HFFc6 (cell line): ENCODE data around the gene ANKRD1. TPM values are rescaled to one million over a fixed set of nuclear protein-coding genes. Genes with fewer than 3 reads are reported as not detected.
"Not testable (repeated sequence)": the region's sequence is repeated elsewhere in the genome, so short reads cannot be mapped to it uniquely, and the experiment has no call there.

Experiments used
- DNase-seq: peaks from one replicate; pipeline ENCODE4 v3.0.0-alpha.2; 2018
- H3K27ac Mint-ChIP-seq: 2 replicates; pipeline ENCODE4 v1.8.0; 2020; ENCODE audit warnings: mild to moderate bottlenecking, mixed read lengths
- H3K27me3 Mint-ChIP-seq: 2 replicates; pipeline ENCODE4 v1.8.0; 2021; ENCODE audit warnings: mild to moderate bottlenecking, moderate library complexity, mixed read lengths; ENCODE audit not compliant: insufficient read depth
- H3K36me3 Mint-ChIP-seq: 2 replicates; pipeline ENCODE4 v1.8.0; 2021; ENCODE audit warnings: low read depth, mixed read lengths
- H3K4me1 Mint-ChIP-seq: 2 replicates; pipeline ENCODE4 v1.8.0; 2020; ENCODE audit warnings: low read depth, mixed read lengths
- H3K4me3 Mint-ChIP-seq: 2 replicates; pipeline ENCODE4 v1.8.0; 2020; ENCODE audit warnings: mild to moderate bottlenecking, moderate library complexity, mixed read lengths
- H3K9me3 Mint-ChIP-seq: 2 replicates; pipeline ENCODE4 v1.8.0; 2020; ENCODE audit warnings: mild to moderate bottlenecking, mixed read lengths
- CTCF ChIP-seq: fragments of 200-600 bp; sonication (generic); IDR thresholded peaks from 2 replicates; pipeline ENCODE4 v1.5.0; 2021; ENCODE audit warnings: antibody characterized with exemption, mild to moderate bottlenecking
- total RNA-seq, 6 experiments: library from RNA; stranded (reverse); fragmentation: NEBNext Ultra II Directional; extraction: Animal tissue kit (Norgen Biotek cat#: 25700); gene quantifications; 2 replicates in 1 of 6; 3 replicates in 5 of 6; pipeline ENCODE4 v1.2.3, GENCODE V29; 2021

Gene ANKRD1
- total RNA-seq, 6 experiments from 2014 or later: 4.9 to 15.8 (median 5.9) TPM

DNA sequence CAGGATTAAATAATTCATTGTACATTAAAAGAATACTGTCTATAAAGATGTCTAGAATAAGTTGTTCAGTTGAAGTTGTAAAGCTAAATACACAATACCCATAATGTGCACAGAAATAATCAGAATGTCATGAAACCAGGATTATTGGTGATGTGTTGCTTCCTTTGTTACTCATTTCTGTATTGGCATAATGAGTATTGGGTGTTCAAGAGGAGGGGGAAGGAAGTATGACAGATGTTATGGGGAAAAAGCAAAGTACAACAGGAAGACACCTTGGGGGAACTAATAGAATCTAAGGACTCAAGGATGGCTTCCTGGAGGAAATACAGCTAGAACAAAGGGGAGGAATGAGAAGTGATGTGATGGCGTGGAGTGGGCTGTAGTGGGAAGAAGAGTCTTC is 15.0 kb downstream of the ANKRD1 start:
- H3K9me3 Mint-ChIP-seq: no peaks in the 10 kb centered on the region
- H3K27ac Mint-ChIP-seq: no peak overlapping the region

GRCh38 chr10:90896916-90897315 is 24.0 kb downstream of the ANKRD1 start:
- H3K27me3 Mint-ChIP-seq, H3K27ac Mint-ChIP-seq, H3K9me3 Mint-ChIP-seq, DNase-seq, H3K4me1 Mint-ChIP-seq, H3K4me3 Mint-ChIP-seq: not testable (repeated sequence)
- H3K36me3 Mint-ChIP-seq: peaks cover 11% of the 10 kb centered on the region

More for the DNA sequence above, 15.0 kb downstream of the ANKRD1 start:
- TF ChIP-seq CTCF: no peak
- peaks cover 14% of the 10 kb centered on the region; the same call in 1 of the 2 replicates for H3K4me1 Mint-ChIP-seq
- no peak for DNase-seq
- H3K4me3 Mint-ChIP-seq: no peak overlapping the region
- peaks cover 14% of the 10 kb centered on the region; the same call in 1 of the 2 replicates for H3K36me3 Mint-ChIP-seq
- H3K27me3 Mint-ChIP-seq: no peaks in the 10 kb centered on the region

DNA sequence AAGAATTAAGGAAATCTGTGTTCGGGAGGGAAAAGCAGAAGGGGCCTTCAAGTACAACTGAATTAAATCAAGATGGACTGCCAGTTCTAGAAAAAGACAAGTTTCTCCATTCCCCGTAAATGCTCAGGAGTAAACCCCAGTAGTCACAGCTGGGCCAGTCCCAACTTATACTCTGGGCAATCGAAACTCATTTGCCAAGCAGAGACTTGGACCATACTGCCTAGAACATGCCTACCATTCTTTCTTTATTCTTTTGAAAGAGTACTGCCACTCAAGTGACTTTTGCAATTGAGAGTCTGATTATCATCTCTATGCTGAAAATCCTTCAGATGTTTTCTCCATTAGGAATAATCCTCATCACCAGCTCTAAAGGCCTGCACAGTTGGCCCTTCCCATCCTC is 27.7 kb downstream of the ANKRD1 start:
- H3K4me1 Mint-ChIP-seq: peaks cover 26% of the 10 kb centered on the region
- H3K27ac Mint-ChIP-seq: no peak overlapping the region
- H3K4me3 Mint-ChIP-seq: no peak overlapping the region
- peaks cover 29% of the 10 kb centered on the region for H3K36me3 Mint-ChIP-seq
- DNase-seq: no peak
- TF ChIP-seq CTCF: no peak
- no peaks in the 10 kb centered on the region for H3K9me3 Mint-ChIP-seq
- H3K27me3 Mint-ChIP-seq: no peaks in the 10 kb centered on the region

DNA sequence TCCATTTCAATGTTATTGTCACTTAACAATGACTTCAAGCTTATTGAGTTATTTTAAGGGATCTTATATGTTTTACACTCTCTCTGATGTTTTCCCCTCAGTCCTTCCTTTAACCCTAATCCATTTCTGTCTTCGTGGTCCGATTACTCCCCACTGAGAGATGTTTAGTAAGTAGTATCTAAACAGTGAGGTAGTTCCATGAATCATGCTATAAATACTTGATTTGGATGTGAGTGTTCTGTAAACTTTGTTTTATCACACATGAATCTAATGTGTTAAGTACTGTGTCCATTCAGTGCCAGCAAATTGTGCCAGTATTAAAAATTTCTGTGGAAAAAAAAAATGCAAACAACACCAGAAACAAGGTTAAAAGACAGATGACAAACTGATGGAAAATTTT is 30.5 kb downstream of the ANKRD1 start:
- peaks cover 42% of the 10 kb centered on the region for H3K36me3 Mint-ChIP-seq
- H3K9me3 Mint-ChIP-seq: no peaks in the 10 kb centered on the region
- TF ChIP-seq CTCF: no peak
- DNase-seq: peak; percentile 6
- H3K4me1 Mint-ChIP-seq: peaks cover 39% of the 10 kb centered on the region
- no peak overlapping the region for H3K4me3 Mint-ChIP-seq
- H3K27ac Mint-ChIP-seq: peak overlapping the region; percentile 47
- no peaks in the 10 kb centered on the region for H3K27me3 Mint-ChIP-seq

DNA sequence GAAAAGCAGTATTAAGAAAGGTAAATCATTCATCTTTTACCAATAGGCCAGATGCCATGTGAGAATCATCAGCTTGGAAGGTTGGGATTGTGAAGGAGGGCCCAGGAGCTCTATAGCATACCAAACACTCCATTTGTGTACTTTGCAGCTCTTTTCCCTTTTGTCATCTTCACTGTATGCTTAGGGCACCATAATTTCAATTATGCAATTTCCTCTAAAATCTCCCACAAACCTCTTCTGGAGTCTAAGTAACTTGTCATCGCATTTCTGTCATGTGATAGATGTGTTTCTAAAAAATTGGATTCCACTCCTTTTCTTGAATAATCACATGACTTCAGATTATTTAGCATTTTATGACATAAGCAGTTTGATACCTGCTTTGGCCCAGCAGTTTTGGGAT is 31.3 kb downstream of the ANKRD1 start:
- no peak overlapping the region for H3K4me3 Mint-ChIP-seq
- H3K36me3 Mint-ChIP-seq: peaks cover 42% of the 10 kb centered on the region
- peaks cover 46% of the 10 kb centered on the region for H3K4me1 Mint-ChIP-seq
- H3K9me3 Mint-ChIP-seq: no peaks in the 10 kb centered on the region
- DNase-seq: no peak
- no peaks in the 10 kb centered on the region for H3K27me3 Mint-ChIP-seq
- TF ChIP-seq CTCF: no peak
- H3K27ac Mint-ChIP-seq: peak overlapping the region; percentile 47

GRCh38 chr10:90888387-90888786 is 32.5 kb downstream of the ANKRD1 start:
- Mint-ChIP-seq H3K4me3 (no peak overlapping the region), H3K36me3 (peaks cover 39% of the 10 kb centered on the region), H3K27ac (no peak overlapping the region), H3K27me3 (no peaks in the 10 kb centered on the region), H3K9me3 (no peaks in the 10 kb centered on the region), H3K4me1 (peaks cover 57% of the 10 kb centered on the region)
- DNase-seq: no peak
- no peak for TF ChIP-seq CTCF
